Anterior cingulate cortex (tissue), 58 donors: Measurements from ENCODE around the gene SKIC3.

Source experiments
- DNase-seq, 58 donors: peaks; one replicate each; lab custom pipeline; 2025; lab: John Stamatoyannopoulos, UW

SKIC3 gene

GRCh38 chr5:95554647-95555548 is at the start of gene SKIC3, which contains the start of gene ARSK:
SKIC3 (minus strand) TSS chr5:95554977; CDS start chr5:95547150, 7,827 bp downstream.
ARSK (plus strand) TSS chr5:95555101; CDS start chr5:95555279, 178 bp downstream.
- DNase-seq, result peak; percentile 65 to 97 (median 92)

- DNase-seq, result no peak
These were observed 45.8 kb upstream of the SKIC3 start for GRCh38 chr5:95600557-95600956.

DNA sequence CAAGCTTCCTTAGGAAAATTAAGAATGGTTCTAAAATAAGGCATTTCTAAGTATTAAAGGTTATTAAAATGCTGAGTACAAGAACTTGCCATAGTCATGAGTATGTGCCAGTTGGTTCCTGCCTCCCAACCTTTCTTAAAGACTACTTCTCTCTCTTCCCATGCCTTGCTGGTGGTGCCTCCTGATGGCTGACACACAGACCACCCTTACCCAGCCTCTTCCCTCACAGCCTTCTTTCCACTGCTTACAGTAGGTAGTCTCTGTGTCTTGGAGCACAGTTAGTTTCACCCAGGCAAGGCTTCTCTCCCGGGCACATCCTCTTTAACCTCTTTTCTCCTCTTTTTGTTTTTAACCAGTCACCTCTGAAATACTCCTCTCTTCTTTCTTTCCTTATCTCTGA is 44.5 kb upstream of the SKIC3 start:
- DNase-seq, result no peak

GRCh38 chr5:95595289-95595931 is 40.6 kb upstream of the SKIC3 start:
- no peak for DNase-seq

DNA sequence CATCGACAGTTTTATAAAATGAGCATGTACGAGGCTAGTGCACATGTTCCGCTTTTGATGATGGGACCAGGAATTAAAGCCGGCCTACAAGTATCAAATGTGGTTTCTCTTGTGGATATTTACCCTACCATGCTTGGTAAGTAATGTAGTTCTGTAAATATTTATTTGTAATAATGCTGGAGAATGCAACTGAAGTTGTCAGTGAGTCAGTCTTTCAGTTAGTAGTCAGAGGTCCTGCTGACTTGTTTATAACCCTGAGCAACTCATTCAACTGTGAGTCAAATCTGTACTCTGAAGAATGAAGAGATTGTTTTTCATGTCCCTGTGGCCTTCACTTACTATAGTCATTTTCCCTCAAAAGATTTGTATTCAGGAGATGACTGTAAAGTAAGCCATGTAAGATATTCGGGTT is 36.7 kb upstream of the SKIC3 start:
- no peak for DNase-seq

GRCh38 chr5:95590880-95591279 is 36.1 kb upstream of the SKIC3 start:
- no peak for DNase-seq

DNA sequence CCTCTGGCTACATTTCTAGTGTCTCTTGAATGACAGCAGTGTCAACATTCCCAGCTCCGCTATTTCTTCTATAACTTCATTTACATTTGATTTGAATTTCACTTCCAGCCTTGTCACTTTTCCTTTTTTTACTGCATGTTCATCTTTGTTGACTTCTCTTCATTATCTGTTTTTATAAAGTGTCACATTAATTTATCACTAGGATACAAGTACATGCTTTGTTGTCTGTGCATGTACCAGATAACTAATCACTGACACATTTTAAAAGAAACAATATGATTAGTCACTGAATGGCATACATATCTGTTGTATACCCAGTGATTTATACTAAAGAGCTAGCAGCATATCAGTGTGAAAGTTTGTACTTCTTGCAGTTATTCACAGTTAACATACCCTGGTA is 29.2 kb upstream of the SKIC3 start:
- no peak for DNase-seq

- no peak for DNase-seq
These were observed 26.8 kb upstream of the SKIC3 start for GRCh38 chr5:95581576-95581975.

DNA sequence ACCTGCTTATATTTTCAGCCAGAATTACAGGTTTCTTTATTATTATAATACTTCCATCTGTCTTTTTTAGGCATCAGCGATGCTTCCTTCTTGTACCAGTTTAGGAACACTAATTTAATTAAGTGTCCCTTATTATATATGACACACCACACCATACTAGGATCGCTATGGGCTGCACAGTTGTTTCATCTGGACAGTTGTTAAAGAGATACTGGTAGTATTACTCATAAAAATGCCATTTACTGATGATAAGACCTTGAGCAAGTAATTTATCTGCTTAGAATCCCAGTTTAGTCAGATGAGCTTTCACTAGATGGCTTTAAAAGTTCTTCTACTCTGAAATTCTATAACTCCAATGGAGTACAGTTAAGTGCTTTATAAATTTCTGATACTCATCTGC is 17.2 kb upstream of the SKIC3 start:
- DNase-seq, result no peak

DNA sequence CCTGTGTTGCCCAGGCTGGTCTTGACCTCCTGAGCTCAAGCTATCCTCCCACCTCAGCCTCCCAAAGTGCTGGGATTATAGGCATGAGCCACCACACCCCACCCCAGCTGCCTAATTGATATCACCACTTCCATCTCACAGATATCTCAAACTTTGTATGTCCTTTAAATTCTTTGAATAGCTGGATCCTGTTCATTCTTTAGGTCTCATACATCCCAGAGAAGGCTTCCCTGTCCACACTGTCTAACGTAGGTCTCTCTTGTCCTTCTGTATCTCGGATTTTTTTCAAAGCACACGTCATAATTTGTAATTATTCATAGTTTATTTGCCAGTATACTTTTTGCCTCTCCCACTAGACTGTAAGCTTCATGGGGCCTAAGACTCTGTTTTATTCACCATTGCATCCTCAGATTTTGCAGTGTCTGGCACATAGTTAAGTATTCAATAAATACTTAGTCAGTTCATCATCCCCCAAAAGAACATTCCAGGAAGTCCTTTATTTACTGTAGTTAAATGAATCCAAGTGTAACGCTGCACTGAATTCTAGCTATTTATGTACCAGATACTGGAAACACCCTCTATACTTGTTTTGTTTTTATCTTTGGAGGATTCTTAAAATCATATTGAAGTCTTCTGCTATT is 10.6 kb upstream of the SKIC3 start:
- DNase-seq, result no peak

- no peak for DNase-seq
These were observed 9.7 kb upstream of the SKIC3 start for GRCh38 chr5:95564450-95564849.

- no peak for DNase-seq
These were observed 8.6 kb upstream of the SKIC3 start for GRCh38 chr5:95563367-95563766.

DNA sequence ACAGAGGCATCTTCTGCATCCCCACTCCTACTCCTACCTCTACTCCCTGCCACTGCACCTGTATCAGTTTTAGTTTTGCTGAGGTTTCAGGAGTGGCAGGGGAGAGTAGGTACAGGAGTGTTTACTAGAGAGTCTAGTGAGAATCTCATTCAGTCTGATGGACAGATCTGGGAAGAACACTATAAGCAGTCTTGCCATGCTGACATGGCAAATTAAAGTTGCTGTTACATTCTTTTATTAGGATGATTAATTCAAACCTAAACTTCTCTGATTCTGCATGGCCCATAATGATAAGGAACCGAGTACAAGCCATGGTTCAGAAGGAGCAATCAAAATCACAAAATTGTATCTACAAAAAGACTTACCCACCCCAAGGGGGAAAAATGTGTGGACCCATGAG is 7.5 kb upstream of the SKIC3 start:
- no peak for DNase-seq

- no peak for DNase-seq
These were observed 3.1 kb upstream of the SKIC3 start for GRCh38 chr5:95557841-95558240.

- DNase-seq, result no peak
These were observed 776 bp upstream of the SKIC3 start for GRCh38 chr5:95555553-95555952.

- DNase-seq, result no peak
These were observed 488 bp downstream of the SKIC3 start for GRCh38 chr5:95554331-95554646.

DNA sequence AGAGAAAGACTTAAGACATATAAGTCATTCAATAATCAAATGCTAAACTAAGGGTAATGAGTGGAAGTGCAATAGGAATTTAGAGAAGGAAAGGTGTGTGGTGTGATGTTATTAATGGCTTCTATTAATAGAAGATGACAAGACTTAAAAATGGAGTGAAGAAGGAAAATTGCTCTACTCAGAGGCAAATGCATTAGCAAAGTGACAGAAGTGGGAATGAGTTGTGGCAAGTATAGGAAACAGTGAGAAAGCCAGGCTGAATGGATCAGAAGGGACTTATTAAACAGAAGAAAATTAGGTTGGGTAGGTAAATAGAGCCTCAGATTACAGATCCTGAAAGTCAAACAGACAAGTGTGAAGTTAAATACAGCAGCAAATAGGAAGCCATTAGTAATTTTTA is 5.7 kb downstream of the SKIC3 start:
- DNase-seq, result no peak

DNA sequence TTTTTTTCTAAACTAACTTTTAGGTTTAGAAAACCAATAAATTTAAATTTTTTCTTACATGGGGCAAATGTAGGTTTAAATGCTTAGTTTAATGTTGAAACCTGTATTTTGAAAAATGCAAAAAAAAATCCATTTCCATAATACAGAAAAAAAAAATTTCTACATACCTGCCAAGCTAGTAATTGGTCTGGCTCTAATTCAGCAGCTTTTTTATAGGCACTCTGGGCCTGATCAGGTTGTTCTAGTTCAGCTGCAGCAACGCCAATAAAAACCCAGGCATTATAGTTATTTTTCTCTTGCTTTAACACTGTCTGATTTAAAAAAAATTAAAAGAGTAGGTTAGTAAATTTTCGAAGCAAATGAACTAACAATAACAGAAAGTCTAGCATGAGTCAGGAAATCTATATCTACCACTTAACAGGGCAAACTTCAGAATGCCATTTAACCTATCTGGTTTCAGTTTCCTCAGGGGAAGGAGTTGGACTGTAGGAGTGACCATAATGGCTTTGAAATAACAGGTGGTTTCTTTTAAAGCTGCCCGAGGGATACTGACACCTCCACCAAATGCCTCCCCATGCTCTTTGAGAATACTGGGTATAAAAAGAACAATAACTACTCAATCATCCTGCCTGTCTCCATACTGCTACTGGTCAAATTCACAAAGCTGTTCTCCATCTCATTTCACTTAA is 11.6 kb downstream of the SKIC3 start:
- no peak for DNase-seq

- DNase-seq, result no peak
These were observed 17.3 kb downstream of the SKIC3 start for GRCh38 chr5:95537501-95537900.

DNA sequence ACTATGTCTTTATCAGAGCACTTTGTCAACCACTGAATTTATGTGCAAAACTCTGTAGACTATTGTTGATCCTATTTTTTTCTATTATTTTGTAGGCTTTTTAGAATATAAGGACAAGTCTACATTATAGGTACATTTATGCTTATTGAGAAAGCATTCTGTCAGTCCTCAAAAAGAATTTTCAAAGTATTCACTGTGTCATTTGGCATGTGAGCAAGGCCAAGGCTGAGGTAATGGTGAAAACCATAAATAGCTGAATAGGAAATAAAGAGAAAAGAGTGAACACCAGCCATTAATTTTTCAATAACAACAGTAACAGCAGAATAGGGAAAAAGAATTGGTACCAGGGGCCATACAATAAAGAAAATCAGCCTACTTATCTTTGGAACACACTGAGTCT is 21.0 kb downstream of the SKIC3 start:
- DNase-seq, result no peak

- no peak for DNase-seq
These were observed 21.7 kb downstream of the SKIC3 start for GRCh38 chr5:95533106-95533505.
